GM23248 (cell line): Measurements from ENCODE around the gene SMPD3. TPM values are rescaled to one million over a fixed set of nuclear protein-coding genes. Genes with fewer than 3 reads are reported as not detected.
"Not testable (repeated sequence)": the region's sequence is repeated elsewhere in the genome, so short reads cannot be mapped to it uniquely, and the experiment has no call there.

ENCODE experiments used
- DNase-seq: peaks from one replicate; pipeline ENCODE4 v3.0.0-alpha.2; 2015
- H2AFZ ChIP-seq: fragments of 200-600 bp; sonication (generic); 2 replicates; pipeline ENCODE4 v1.6.1; 2016; ENCODE audit warnings: antibody characterized with exemption
- H3F3A ChIP-seq: fragments of 200-600 bp; sonication (generic); 2 replicates; pipeline ENCODE4 v1.6.1; 2016; ENCODE audit warnings: mild to moderate bottlenecking, antibody characterized with exemption, mixed run types; ENCODE audit not compliant: insufficient read depth
- H3K27ac ChIP-seq: fragments of 200-600 bp; sonication (generic); 2 replicates; pipeline ENCODE4 v1.5.1; 2016; ENCODE audit warnings: mild to moderate bottlenecking
- H3K27me3 ChIP-seq: fragments of 200-600 bp; sonication (generic); replicated peaks from 2 replicates; pipeline ENCODE4 v1.6.1; 2016; ENCODE audit warnings: mild to moderate bottlenecking; ENCODE audit not compliant: insufficient read depth
- H3K36me3 ChIP-seq: fragments of 200-600 bp; sonication (generic); 2 replicates; pipeline ENCODE4 v1.6.1; 2016; ENCODE audit warnings: low read depth, mild to moderate bottlenecking
- H3K4me1 ChIP-seq: fragments of 200-600 bp; sonication (generic); 2 replicates; pipeline ENCODE4 v1.6.1; 2016; ENCODE audit warnings: mild to moderate bottlenecking; ENCODE audit not compliant: insufficient read depth
- H3K4me2 ChIP-seq: fragments of 200-600 bp; sonication (generic); one replicate; pipeline ENCODE4 v1.6.1; 2016; ENCODE audit warnings: mild to moderate bottlenecking; ENCODE audit not compliant: unreplicated experiment
- H3K4me3 ChIP-seq: fragments of 200-600 bp; sonication (generic); 2 replicates; pipeline ENCODE4 v1.5.1; 2016; ENCODE audit warnings: mild to moderate bottlenecking
- H3K79me2 ChIP-seq: fragments of 200-600 bp; sonication (generic); 2 replicates; pipeline ENCODE4 v1.6.1; 2016; ENCODE audit warnings: mild to moderate bottlenecking; ENCODE audit not compliant: insufficient read depth
- H3K9ac ChIP-seq: fragments of 200-600 bp; sonication (generic); 2 replicates; pipeline ENCODE4 v1.6.1; 2016; ENCODE audit warnings: mild to moderate bottlenecking
- H3K9me2 ChIP-seq: fragments of 200-600 bp; sonication (generic); 2 replicates; pipeline ENCODE4 v1.6.1; 2016; ENCODE audit warnings: mixed run types, mild to moderate bottlenecking, moderate library complexity; ENCODE audit not compliant: insufficient read depth
- H3K9me3 ChIP-seq: fragments of 200-600 bp; sonication (generic); one replicate; pipeline ENCODE4 v1.6.1; 2017; ENCODE audit warnings: low read depth
- H4K20me1 ChIP-seq: fragments of 200-600 bp; sonication (generic); 2 replicates; pipeline ENCODE4 v1.6.0; 2016; ENCODE audit not compliant: insufficient read depth
- EZH2 ChIP-seq: fragments of 200-600 bp; sonication (generic); IDR thresholded peaks from 2 replicates; pipeline ENCODE4 v1.6.1; 2018; ENCODE audit warnings: antibody characterized with exemption, mild to moderate bottlenecking; ENCODE audit not compliant: insufficient read depth, poor library complexity, severe bottlenecking
- EZH2phosphoT487 ChIP-seq: fragments of 200-600 bp; sonication (generic); IDR thresholded peaks from 2 replicates; pipeline ENCODE4 v1.6.1; 2018; ENCODE audit warnings: antibody characterized with exemption, moderate library complexity, mild to moderate bottlenecking, low read depth; ENCODE audit not compliant: insufficient read depth
- WGBS, 2 experiments: methylation state at CpG; one replicate each; pipeline ENCODE4 v1.1.6; 2015 to 2017; ENCODE audit warnings: low lambda C conversion rate in 2 of 2, low coverage in 1 of 2; ENCODE audit errors: missing lambda C conversion rate in 2 of 2; 5-methylcytosine and 5-hydroxymethylcytosine counted together
- in situ Hi-C: fragments of 300-500 bp; cut with MboI; formaldehyde crosslinking; loops from 2 replicates; pipeline ENCODE4 v1.15.0; 2020
- polyA plus RNA-seq: library from polyadenylated mRNA; unstranded; fragments of >200 nt; fragmentation: Nextera tagmentation; extraction: Ambion mirVana; gene quantifications from 2 replicates; pipeline ENCODE4 v1.2.1, GENCODE V29; 2016
- total RNA-seq: library from RNA; depleted of rRNA; stranded (reverse); fragments of >200 nt; shearing (Covaris generic); gene quantifications from 2 replicates; pipeline ENCODE4 v1.2.3, GENCODE V29; 2014; rRNA removed

Gene SMPD3
- total RNA-seq = 0.32 TPM in 1 of 2 replicates, not detected in the other
- polyA plus RNA-seq = 0.24 and 0.32 TPM in 2 replicates

GRCh38 chr16:68448360-68448970 lies at the start of gene SMPD3:
SMPD3 (minus strand) TSS chr16:68448508; CDS start chr16:68372181, 76,327 bp downstream.
- TF ChIP-seq EZH2phosphoT487 (no peak), EZH2 (no peak)
- Histone ChIP-seq H3K4me3 (peak within 1 kb of the TSS; percentile 73), H4K20me1 (no peaks in the 10 kb centered on the region), H3K4me1 (peaks cover 37% of the 10 kb centered on the region), H3K4me2 (peak within 1 kb of the TSS; percentile 49), H3F3A (peaks cover 6% of the 10 kb centered on the region; the same call in 1 of the 2 replicates), H3K9me2 (no peaks in the 10 kb centered on the region), H3K79me2 (no peaks in the 10 kb centered on the region), H3K9ac (no peak within 1 kb of the TSS), H2AFZ (peak within 1 kb of the TSS; percentile 75), H3K27me3 (no peaks in the 10 kb centered on the region), H3K9me3 (no peaks in the 10 kb centered on the region), H3K27ac (no peak within 1 kb of the TSS), H3K36me3 (no peaks in the 10 kb centered on the region)
- peak; percentile 99 for DNase-seq
- WGBS, 2 experiments = 0 to 1% methylated on average over 52 to 58 of the region's 59 CpGs
- in situ Hi-C loops = no loop called here

GRCh38 chr16:68496689-68497088 lies 48.4 kb upstream of the SMPD3 start:
- Histone ChIP-seq H3K27me3 (no peaks in the 10 kb centered on the region; the same call in 1 of the 2 replicates), H3K27ac (no peak overlapping the region), H3K9me3 (no peaks in the 10 kb centered on the region), H3K36me3 (no peaks in the 10 kb centered on the region), H3F3A (no peaks in the 10 kb centered on the region), H3K9ac (no peak overlapping the region), H3K4me1 (no peaks in the 10 kb centered on the region), H3K4me3 (no peak overlapping the region), H2AFZ (no peak overlapping the region), H4K20me1 (no peaks in the 10 kb centered on the region), H3K79me2 (no peaks in the 10 kb centered on the region), H3K9me2 (no peaks in the 10 kb centered on the region), H3K4me2 (no peak overlapping the region)
- TF ChIP-seq EZH2phosphoT487 = no peak
- TF ChIP-seq EZH2 = no peak
- in situ Hi-C loops = no loop called here
- no peak for DNase-seq
- 59 to 60% methylated on average over 8 of the region's 8 CpGs for WGBS, 2 experiments

- H3K36me3 ChIP-seq, in situ Hi-C loops: not testable (repeated sequence)
These were observed 46.0 kb upstream of the SMPD3 start for GRCh38 chr16:68494261-68494660.

GRCh38 chr16:68493412-68494070 lies 45.2 kb upstream of the SMPD3 start:
- DNase-seq = no peak
- H3K9ac ChIP-seq = no peak overlapping the region
- no peak overlapping the region for H3K4me2 ChIP-seq
- H3K9me2 ChIP-seq = no peaks in the 10 kb centered on the region
- no peak overlapping the region for H3K4me3 ChIP-seq
- peaks cover 3% of the 10 kb centered on the region; the same call in 1 of the 2 replicates for H3K4me1 ChIP-seq
- H3K27me3 ChIP-seq = no peaks in the 10 kb centered on the region
- no peaks in the 10 kb centered on the region for H4K20me1 ChIP-seq
- in situ Hi-C loops = no loop called here
- H3K36me3 ChIP-seq = no peaks in the 10 kb centered on the region
- H3F3A ChIP-seq = no peaks in the 10 kb centered on the region
- 56 to 66% methylated on average over 5 of the region's 5 CpGs for WGBS, 2 experiments
- H3K27ac ChIP-seq = no peak overlapping the region
- H3K9me3 ChIP-seq = no peaks in the 10 kb centered on the region
- H2AFZ ChIP-seq = no peak overlapping the region
- no peaks in the 10 kb centered on the region for H3K79me2 ChIP-seq
- TF ChIP-seq EZH2phosphoT487 (no peak), EZH2 (no peak)

More at GRCh38 chr16:68494261-68494660, 46.0 kb upstream of the SMPD3 start:
- not testable (repeated sequence) for H3K79me2 ChIP-seq, H3K4me2 ChIP-seq, H3K4me1 ChIP-seq, H3F3A ChIP-seq, H3K9ac ChIP-seq, H2AFZ ChIP-seq, H3K9me3 ChIP-seq, H3K27ac ChIP-seq, H3K9me2 ChIP-seq, DNase-seq, H4K20me1 ChIP-seq, H3K27me3 ChIP-seq, H3K4me3 ChIP-seq
- WGBS, 2 experiments = 69 to 79% methylated on average over 5 of the region's 5 CpGs
